ENCODE measurements around the gene MAP3K20.
"Not testable (repeated sequence)": the region's sequence is repeated elsewhere in the genome, so short reads cannot be mapped to it uniquely, and the experiment has no call there.

MAP3K20 gene

GRCh38 chr2:173307293-173307692, 231.6 kb downstream of the MAP3K20 start:
- H3K9me3 Mint-ChIP-seq, result no peaks in the 10 kb centered on the region
- no peak overlapping the region for H3K4me3 Mint-ChIP-seq
- no peaks in the 10 kb centered on the region for H3K27me3 Mint-ChIP-seq
- no peak for ATAC-seq (replicated peaks; ENCODE audit: extremely low read depth, poor library complexity, severe bottlenecking)
- H3K36me3 Mint-ChIP-seq (ENCODE audit: insufficient read depth), result no peaks in the 10 kb centered on the region
- H3K27ac Mint-ChIP-seq (ENCODE audit: low read depth), result no peak overlapping the region
- H3K4me1 Mint-ChIP-seq, result no peaks in the 10 kb centered on the region
- no peak for DNase-seq (ENCODE audit: low spot score in 2 of 2)

- DNase-seq (ENCODE audit: low spot score in 2 of 2); H3K27ac Mint-ChIP-seq (ENCODE audit: low read depth); ATAC-seq (replicated peaks; ENCODE audit: extremely low read depth, poor library complexity, severe bottlenecking); H3K4me3 Mint-ChIP-seq; H3K27me3 Mint-ChIP-seq; H3K4me1 Mint-ChIP-seq; H3K36me3 Mint-ChIP-seq (ENCODE audit: insufficient read depth); H3K9me3 Mint-ChIP-seq: not testable (repeated sequence)
Observed at GRCh38 chr2:173309370-173309769, 233.7 kb downstream of the MAP3K20 start.

GRCh38 chr2:173311844-173312606, 236.4 kb downstream of the MAP3K20 start:
- no peaks in the 10 kb centered on the region for H3K4me1 Mint-ChIP-seq
- no peak overlapping the region for H3K27ac Mint-ChIP-seq (ENCODE audit: low read depth)
- H3K4me3 Mint-ChIP-seq, result no peak overlapping the region
- DNase-seq (ENCODE audit: low spot score in 2 of 2), result no peak
- no peaks in the 10 kb centered on the region for H3K36me3 Mint-ChIP-seq (ENCODE audit: insufficient read depth)
- H3K27me3 Mint-ChIP-seq, result no peaks in the 10 kb centered on the region
- ATAC-seq (replicated peaks; ENCODE audit: extremely low read depth, poor library complexity, severe bottlenecking), result no peak
- H3K9me3 Mint-ChIP-seq, result no peaks in the 10 kb centered on the region
